SH-SY5Y (cell line): ENCODE results near the gene MXD4.

ENCODE experiments used
- GATA2 ChIP-seq: IDR thresholded peaks from 2 replicates; pipeline ENCODE4 v1.6.1; 2011; ENCODE audit warnings: mild to moderate bottlenecking, low read depth, low read length
- GATA3 ChIP-seq: IDR thresholded peaks from 2 replicates; pipeline ENCODE4 v1.6.1; 2011; ENCODE audit warnings: low read depth, mild to moderate bottlenecking, low read length, moderate library complexity

DNA sequence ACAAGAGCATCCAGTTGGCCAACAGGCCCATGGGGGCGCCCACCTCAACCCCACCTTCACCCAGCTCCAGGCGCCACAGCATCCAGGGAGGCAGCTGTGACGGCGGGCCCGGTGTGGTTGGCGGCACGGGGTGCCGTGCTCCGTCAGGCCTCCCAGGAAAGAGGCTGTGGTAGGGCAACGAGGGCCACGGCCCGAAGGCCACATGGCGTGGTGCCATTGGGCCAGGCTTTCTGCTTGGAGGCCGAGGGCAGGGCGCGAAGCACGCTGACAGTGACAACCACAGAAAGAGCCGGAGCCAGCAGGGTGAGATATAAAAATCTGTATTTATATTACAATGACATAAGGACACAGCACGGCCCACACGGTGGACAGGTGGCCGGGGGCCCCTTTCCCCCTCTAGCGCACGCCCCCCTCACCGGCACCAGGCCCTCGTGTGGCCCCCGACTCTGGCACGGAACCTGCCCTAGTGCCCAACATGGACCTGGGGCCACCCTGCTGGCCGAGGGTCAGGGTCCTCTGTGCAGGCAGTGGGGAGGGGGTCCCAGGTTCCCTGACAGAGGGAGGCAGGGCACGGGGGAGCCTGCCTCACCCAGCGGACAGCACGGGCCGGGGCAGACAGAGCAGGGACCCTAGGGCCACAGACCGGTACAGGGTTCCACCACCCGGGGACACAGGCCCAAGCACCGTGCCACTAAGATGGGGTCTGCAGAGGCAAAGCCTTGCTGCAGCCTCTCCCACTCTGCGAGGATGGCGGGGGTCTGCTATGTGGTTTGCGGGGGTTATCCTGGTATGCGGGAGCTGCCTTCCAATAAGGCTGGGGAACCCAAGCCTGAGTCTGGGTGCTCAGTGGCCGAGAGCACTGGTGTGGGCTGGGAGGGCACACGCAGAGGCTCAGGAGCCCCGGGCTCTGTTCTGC is 14.5 kb downstream of the MXD4 start:
- TF ChIP-seq GATA2 (no peak), GATA3 (no peak)
